ENCODE results near the gene RPS6KA2. TPM values are rescaled to one million over a fixed set of nuclear protein-coding genes. Genes with fewer than 3 reads are reported as not detected.

The RPS6KA2 gene
- total RNA-seq, 1 donor from 2014 or later = 37.5 TPM

GRCh38 chr6:166486536-166486880, 140.5 kb downstream of the RPS6KA2 start:
- Mint-ChIP-seq H3K9me3 (ENCODE audit: low read depth) (no peaks in the 10 kb centered on the region), H3K27me3 (no peaks in the 10 kb centered on the region), H3K27ac (no peak overlapping the region), H3K4me1 (ENCODE audit: low read depth) (no peaks in the 10 kb centered on the region), H3K4me3 (ENCODE audit: low read depth) (no peak overlapping the region), H3K36me3 (ENCODE audit: insufficient read depth) (peaks cover 20% of the 10 kb centered on the region)
- DNase-seq (ENCODE audit: low spot score, unreplicated experiment) = no peak
- no peak for TF ChIP-seq CTCF (IDR thresholded peaks at IDR 0.05; ENCODE audit: unreplicated experiment)

DNA sequence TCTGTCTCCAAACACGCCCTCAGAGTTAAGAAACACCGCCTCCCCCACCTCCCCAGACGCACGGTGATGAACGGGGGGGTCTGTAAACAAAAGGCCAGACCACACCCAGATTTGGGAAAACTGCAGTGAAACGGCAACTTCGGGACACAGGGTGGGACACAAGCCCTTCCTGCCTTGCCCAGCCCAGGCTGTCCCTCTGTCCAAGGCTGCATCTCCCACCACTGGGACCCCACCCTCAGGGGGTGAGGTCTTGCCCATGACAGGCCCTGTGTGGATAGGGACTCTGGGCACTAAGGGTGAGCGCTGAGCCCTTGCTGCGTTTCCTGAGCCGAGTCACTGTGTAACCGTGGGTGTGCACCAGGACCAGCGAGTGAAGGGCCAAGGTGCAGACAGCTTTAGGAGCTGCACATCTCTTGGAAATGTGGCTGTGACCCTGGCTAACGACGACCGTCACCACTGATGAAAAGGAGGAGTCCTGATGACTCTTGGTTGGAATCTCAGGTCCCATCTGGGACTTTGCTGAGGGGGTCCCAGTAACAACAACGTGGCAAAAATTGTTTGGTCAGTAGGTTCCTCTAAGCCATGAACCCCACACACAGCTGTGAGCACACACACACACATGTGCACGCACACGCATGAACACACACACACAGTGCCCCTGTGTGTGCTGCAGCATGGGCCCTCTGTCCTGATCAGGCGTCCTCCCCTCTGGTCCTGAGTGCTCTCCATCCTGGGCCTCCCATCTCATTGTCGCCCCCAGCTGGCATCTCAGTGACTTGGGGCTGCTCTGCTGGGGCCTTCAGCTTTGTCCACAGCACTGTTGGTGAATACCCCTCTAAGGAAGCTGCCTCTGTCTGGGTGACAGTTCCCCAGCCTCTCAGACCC, 141.2 kb downstream of the RPS6KA2 start:
- H3K27ac Mint-ChIP-seq = no peak overlapping the region

DNA sequence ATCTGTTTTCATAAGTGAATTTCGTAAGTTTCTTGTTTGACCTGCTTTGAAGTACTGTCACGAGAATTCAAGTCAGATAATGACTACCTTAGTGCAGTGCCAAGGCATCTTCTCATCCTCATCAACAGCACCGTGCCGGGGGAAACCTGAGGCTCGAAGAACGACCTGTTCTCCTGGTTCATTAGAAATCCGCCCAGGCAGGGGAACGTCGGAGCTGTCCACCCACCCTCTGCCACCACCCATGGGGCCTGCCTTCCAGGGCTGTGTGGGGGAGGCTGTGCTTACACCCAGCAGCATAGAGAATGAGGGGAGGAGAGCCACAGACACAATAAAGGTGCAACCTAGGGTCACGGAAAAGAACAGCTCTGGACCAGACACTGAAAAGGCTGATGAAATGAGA, 142.2 kb downstream of the RPS6KA2 start:
- no peak overlapping the region for H3K27ac Mint-ChIP-seq
- H3K4me1 Mint-ChIP-seq (ENCODE audit: low read depth) = no peaks in the 10 kb centered on the region

More for the DNA sequence above, 141.2 kb downstream of the RPS6KA2 start:
- no peaks in the 10 kb centered on the region for H3K27me3 Mint-ChIP-seq
- H3K4me1 Mint-ChIP-seq (ENCODE audit: low read depth) = no peaks in the 10 kb centered on the region
- TF ChIP-seq CTCF (IDR thresholded peaks at IDR 0.05; ENCODE audit: unreplicated experiment) = no peak
- H3K4me3 Mint-ChIP-seq (ENCODE audit: low read depth) = no peak overlapping the region
- no peak for DNase-seq (ENCODE audit: low spot score, unreplicated experiment)
- H3K9me3 Mint-ChIP-seq (ENCODE audit: low read depth) = no peaks in the 10 kb centered on the region
- peaks cover 20% of the 10 kb centered on the region for H3K36me3 Mint-ChIP-seq (ENCODE audit: insufficient read depth)

GRCh38 chr6:166483573-166484250, 143.3 kb downstream of the RPS6KA2 start:
- DNase-seq (ENCODE audit: low spot score, unreplicated experiment) = no peak
- no peak for TF ChIP-seq CTCF (IDR thresholded peaks at IDR 0.05; ENCODE audit: unreplicated experiment)
- peaks cover 21% of the 10 kb centered on the region for H3K36me3 Mint-ChIP-seq (ENCODE audit: insufficient read depth)
- H3K27me3 Mint-ChIP-seq = no peaks in the 10 kb centered on the region
- no peak overlapping the region for H3K27ac Mint-ChIP-seq
- H3K4me1 Mint-ChIP-seq (ENCODE audit: low read depth) = no peaks in the 10 kb centered on the region
- H3K9me3 Mint-ChIP-seq (ENCODE audit: low read depth) = no peaks in the 10 kb centered on the region
- no peak overlapping the region for H3K4me3 Mint-ChIP-seq (ENCODE audit: low read depth)

More for the DNA sequence above, 142.2 kb downstream of the RPS6KA2 start:
- no peak for TF ChIP-seq CTCF (IDR thresholded peaks at IDR 0.05; ENCODE audit: unreplicated experiment)
- no peak for DNase-seq (ENCODE audit: low spot score, unreplicated experiment)
- Mint-ChIP-seq H3K36me3 (ENCODE audit: insufficient read depth) (peaks cover 19% of the 10 kb centered on the region), H3K4me3 (ENCODE audit: low read depth) (no peak overlapping the region), H3K27me3 (no peaks in the 10 kb centered on the region), H3K9me3 (ENCODE audit: low read depth) (no peaks in the 10 kb centered on the region)

DNA sequence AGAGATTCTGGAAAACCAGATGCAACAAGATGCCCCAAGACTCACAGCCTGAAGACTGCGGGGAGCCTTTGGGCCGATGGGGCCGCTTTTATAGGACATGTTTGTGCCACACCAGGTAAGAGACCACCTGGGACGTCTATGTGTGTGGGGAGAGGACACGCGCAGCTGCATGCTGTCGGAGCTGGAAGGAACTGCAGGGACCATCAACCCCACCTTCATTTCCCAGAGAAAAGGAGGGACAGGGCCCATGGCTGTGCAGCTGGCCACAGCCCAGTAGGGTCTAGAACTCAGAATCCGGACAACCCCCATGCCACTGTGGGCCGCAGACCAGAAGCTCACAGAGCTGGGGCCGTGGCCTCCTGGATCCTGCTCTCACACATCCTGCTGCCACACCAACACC, 144.0 kb downstream of the RPS6KA2 start:
- Mint-ChIP-seq H3K9me3 (ENCODE audit: low read depth) (no peaks in the 10 kb centered on the region), H3K27me3 (no peaks in the 10 kb centered on the region), H3K4me3 (ENCODE audit: low read depth) (no peak overlapping the region), H3K27ac (no peak overlapping the region), H3K36me3 (ENCODE audit: insufficient read depth) (peaks cover 21% of the 10 kb centered on the region), H3K4me1 (ENCODE audit: low read depth) (no peaks in the 10 kb centered on the region)
- no peak for DNase-seq (ENCODE audit: low spot score, unreplicated experiment)
- no peak for TF ChIP-seq CTCF (IDR thresholded peaks at IDR 0.05; ENCODE audit: unreplicated experiment)
